HTERT RPE-1 (cell line): ENCODE data around the gene PRAME.
"Not testable (repeated sequence)": the region's sequence is repeated elsewhere in the genome, so short reads cannot be mapped to it uniquely, and the experiment has no call there.

Experiments
- in situ Hi-C: fragments of 300-500 bp; cut with MboI; formaldehyde crosslinking; loops from 4 replicates; pipeline ENCODE4 v1.14.3; 2020; ENCODE audit warnings: low sequenced_read_pairs

PRAME gene

DNA sequence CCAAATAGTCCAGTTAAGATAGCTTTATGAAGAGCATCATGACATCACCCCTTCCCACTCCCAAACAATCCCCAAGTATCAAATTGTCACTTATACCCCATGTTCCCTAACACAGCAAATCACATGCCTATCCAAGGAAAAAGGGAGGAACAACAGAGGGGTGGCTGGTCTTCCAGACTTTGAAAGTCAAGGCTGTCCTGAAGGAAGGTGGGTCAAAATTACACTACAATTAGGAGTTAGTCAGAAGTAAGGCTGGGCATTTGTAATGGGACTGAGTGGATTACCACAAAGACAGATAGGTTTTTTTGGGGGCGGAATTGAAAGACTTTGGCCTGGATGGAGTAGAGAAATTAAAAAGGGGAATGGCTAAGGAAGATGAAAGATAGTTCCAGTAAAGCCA is 5.9 kb downstream of the PRAME start:
- in situ Hi-C loops, result no loop called here

DNA sequence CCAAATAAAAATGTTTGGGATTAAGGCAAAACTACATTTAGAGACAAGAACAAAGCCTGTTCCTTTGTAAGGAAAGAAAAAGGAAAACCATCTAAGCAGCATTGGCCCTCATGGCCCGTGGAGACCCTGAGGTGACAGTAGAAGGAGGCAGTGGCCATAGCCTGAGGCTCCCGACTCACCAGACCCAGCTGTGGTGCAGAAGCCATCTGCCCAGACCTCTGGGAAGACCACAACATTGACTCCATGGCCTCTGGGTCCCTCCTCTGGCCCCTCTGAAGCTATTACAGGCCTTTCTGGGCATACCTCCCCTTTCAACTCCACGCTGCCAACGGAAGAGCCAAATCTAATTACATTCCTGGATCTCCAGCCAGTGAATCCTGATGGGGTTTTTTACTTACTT is 6.4 kb downstream of the PRAME start:
- in situ Hi-C loops, result no loop called here

GRCh38 chr22:22550789-22551434 is 8.2 kb downstream of the PRAME start:
- in situ Hi-C loops, result no loop called here

GRCh38 chr22:22548910-22549309 is 10.2 kb downstream of the PRAME start:
- in situ Hi-C loops, result no loop called here

DNA sequence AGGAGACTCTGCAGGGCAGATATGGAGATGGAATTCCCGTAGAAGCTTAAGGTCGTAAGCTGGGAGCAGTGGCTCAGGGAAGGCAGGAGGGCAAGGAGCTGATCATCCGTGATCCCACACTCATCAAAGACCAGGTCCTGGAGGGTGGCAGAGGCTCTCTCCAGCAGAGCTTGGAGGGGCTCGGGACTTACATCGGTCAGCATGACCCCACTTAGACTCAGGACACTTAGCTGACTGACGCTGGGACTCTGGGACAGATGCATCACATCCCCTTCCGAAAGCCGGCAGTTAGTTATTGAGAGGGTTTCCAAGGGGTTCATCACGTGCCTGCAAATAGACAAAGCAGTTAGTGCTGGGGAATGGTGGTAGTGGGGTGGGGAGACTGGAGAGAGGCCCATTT is 10.7 kb downstream of the PRAME start:
- in situ Hi-C loops, result no loop called here

DNA sequence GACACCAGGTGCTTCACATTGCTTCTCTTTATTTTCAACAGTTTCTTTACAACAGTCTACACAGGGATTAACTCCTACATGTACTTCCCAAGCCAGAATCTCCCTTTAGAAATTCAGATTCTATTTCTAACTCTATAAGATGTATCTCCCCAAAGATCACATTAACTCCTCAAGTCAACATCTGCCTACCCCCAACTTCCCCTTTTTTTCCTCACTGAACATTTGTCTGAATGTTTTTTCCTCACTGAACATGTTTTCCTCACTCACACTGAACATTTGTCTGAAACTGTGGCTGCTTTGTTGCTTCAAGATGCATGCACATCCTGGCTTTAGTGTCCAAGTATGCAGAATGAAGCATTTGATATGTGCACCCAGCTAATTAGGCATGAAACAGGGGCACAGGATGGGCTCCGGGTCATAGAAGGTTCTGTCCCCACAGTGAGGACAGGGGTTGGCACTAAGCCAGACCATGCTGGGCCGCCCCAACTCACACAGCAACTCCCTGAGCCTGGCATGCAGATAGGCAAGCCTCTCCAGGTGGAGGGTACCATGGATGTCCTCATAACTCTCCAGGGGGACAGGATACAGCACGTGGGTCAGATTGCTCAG is 11.3 kb downstream of the PRAME start:
- in situ Hi-C loops, result no loop called here

DNA sequence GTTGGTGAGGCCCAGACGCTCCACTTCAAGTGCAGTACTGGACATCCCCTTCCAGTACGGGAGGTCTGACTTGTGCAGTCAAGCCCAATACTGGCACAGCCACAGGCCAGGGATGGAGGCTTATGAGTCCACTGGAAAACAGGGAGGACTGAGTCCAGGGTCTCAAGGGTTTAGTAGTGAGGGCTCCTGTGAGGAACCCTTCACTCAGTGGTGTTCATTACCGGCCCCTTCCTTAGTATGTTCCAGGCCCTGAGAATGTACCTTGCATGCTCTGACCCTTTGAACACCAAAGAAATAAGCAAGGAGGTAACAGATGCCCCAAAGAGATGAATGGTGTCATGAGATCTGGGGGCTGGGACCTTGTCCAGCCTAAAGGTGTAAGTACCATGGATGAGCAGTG is 11.8 kb downstream of the PRAME start:
- in situ Hi-C loops, result no loop called here

DNA sequence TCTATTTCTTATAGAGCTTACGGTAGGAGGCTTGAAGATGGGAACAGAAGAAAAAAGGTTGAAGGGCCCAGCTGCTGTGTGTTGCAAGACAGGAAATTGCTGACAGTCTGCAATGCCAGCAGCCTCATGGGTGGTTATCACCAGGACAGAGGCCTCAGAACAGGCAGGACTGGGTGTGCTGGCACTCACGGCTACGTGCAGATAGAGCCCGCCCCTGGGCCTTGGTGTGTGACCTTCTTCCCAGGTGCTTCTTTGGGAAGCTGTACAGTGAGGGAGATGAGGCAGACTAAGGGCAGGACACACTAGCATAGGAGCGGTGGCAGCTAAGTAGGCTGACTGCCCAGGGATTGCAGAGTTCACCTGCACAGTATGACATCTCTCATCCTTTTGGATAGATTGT is 12.6 kb downstream of the PRAME start:
- in situ Hi-C loops, result no loop called here

DNA sequence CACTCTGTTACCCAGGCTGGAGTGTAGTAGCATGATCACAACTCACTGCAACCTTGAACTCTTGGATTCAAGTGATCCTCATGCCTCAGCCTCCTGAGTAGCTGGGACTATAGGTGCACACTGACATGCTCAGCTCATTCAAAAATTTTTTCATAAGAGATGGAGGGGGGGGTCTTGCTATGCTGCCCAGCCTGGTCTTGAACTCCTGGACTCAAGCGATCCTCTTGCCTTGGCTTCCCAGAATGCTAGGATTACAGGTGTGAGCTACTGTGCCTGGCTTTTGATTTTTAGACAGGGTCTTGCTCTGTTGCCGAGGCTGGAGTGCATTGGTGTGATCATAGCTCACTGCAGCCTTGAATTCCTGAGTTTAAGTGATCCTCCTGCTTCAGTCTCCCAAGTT is 14.0 kb downstream of the PRAME start:
- in situ Hi-C loops, result no loop called here

DNA sequence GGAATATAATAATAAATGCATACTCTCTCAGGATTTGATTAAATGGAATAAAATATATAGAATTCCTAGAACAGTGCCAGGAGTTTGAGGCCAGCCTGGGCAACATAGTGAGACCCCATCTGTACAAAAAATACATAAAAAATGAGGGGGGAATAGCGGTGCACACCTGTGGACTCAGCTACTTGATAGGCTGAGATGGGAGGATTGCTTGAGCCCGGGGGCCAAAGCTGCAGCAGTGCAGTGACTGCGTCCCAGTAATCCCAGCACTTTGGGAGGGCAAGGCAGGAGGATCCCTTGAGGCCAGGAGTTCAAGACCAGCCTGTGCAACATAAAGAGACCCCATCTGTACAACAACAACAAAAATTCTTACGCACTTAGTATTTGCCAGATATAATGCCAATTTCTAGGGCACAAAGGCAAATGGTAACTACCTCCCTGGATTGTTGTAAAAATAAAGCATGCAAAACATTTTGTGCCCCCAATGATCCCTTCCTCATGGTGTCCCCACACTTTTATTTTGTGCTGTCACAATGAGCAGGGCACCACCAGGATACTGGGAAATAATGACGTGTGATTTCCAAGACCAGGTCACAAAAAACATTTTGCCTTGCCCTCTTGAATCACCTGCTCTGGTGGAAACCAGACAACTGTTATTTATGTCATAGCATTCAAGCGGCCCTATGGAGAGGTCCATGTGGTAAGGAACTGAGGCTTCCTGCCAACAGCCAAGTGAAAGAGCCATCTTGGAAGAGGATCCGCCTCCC is 20.7 kb downstream of the PRAME start:
- in situ Hi-C loops, result no loop called here

- in situ Hi-C loops, result no loop called here
These were observed 22.1 kb downstream of the PRAME start for GRCh38 chr22:22536916-22537315.

DNA sequence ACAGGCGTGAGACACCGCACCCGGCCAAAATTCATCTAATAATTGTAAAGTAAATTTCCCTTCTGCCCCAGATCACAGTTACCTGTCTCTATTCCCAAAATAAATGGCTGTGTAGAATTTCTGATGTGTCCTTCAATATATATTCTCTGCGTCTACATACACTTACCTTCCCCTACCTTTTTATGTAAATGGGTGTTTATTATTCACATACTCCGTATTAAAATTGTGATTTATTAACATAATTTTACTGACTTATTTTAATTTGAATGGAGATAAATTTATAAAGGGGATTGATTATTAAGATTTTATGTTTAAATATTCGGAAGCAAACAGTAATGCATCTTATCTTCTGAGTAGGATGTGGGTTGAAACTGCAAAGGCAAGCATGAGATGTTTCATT is 22.6 kb downstream of the PRAME start:
- in situ Hi-C loops, result no loop called here

DNA sequence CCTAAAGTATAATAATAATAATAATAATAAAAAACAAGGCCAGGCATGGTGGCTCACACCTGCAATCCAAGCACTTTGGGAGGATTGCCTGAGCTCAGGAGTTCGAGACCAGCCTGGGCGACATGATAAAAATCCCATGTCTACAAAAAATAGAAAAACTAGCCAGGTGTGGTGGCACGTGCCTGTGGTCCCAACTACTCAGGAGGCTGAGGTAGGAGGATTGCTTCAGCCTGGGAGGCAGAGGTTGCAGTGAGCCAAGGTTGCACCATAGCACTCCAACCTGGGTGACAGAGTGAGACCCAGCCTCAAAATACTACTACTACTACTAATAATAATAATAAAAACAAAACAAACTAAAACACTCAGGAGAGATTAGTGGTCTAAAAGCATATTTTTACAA is 23.4 kb downstream of the PRAME start:
- in situ Hi-C loops, result no loop called here

DNA sequence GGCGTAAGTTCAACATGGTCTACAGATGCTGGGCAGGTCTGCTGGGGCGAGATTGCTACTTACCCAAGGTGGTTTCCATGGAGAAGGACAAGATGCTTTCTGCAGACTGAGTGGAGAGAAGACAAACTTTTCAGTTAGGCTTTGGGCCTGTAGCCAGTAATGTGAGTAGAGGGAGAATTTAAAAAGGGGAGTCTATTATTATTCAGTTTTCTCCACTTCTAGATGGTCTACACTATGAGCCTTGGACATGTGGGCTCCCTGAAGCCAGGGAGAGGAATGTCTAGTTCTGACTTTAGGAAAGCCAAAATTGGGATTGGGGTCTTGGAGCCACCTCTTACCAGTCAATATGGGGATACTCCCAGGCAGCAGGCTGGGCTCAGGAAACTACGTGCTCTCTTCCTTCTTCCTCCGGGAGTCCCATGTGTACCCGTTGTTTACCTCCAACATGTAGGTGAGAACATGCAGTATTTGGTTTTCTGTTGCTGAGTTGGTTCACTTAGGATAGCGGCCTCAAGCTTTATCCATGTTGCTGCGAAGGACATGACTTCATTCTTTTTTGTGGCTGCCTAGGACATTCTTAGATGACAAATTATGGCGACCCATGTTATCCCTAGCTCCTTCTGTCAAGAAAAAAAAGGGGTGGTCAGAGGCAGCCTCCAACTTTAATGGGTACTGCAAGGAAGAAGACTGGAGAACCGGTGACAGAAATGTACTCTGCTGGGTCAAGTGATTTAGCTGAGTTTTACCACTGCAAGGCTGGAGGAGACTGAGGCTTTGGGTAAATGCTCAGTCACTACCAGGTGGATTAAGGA is 24.3 kb downstream of the PRAME start:
- in situ Hi-C loops, result no loop called here

GRCh38 chr22:22533863-22534262 is 25.2 kb downstream of the PRAME start:
- in situ Hi-C loops, result no loop called here

GRCh38 chr22:22533417-22533816 is 25.6 kb downstream of the PRAME start:
- in situ Hi-C loops, result no loop called here

DNA sequence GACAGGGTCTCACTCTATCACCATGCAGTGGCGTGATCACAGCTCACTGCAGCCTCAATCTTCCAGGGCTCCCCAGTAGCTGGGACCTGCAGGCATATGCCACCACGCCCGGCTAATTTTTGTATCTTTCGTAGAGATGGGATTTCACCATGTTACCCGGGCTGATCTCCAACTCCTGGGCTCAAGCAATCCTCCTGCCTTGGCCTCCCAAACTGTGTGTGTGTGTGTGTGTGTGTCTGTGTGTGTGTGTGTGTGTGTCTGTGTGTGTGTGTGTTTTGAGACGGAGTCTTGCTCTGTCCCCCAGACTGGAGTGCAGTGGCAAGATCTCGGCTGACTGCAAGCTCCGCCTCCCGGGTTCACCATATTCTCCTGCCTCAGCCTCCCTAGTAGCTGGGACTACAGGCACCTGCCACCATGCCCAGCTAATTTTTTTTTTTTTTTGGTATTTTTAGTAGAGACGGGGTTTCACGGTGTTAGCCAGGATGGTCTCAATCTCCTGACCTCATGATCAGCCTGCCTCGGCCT is 26.5 kb downstream of the PRAME start:
- in situ Hi-C loops, result not testable (repeated sequence)

GRCh38 chr22:22531770-22532546 is 27.1 kb downstream of the PRAME start:
- in situ Hi-C loops, result no loop called here

- in situ Hi-C loops, result no loop called here
These were observed 30.3 kb downstream of the PRAME start for GRCh38 chr22:22528780-22529179.

- in situ Hi-C loops, result no loop called here
These were observed 31.8 kb downstream of the PRAME start for GRCh38 chr22:22527312-22527711.
